ENCODE measurements around the gene C2orf68.
A peak's percentile ranks its signal among the peaks of the same experiment; 100 is the strongest.

Gene C2orf68

GRCh38 chr2:85650456-85650855, 38.6 kb upstream of the C2orf68 start:
- Histone ChIP-seq H3K9me3 (replicated peaks; ENCODE audit: low read length) (no peaks in the 10 kb centered on the region), H3K4me3 (ENCODE audit: low read length) (no peak overlapping the region), H3K4me2 (ENCODE audit: low read length) (no peak overlapping the region), H3K4me1 (ENCODE audit: control insufficient read depth, insufficient read depth, low read length) (peaks cover 39% of the 10 kb centered on the region), H3K36me3 (ENCODE audit: insufficient read depth, low read length) (peaks cover 51% of the 10 kb centered on the region), H3K27me3 (ENCODE audit: control insufficient read depth, insufficient read depth, low read length) (no peaks in the 10 kb centered on the region), H3K9ac (ENCODE audit: low read depth, low read length) (no peak overlapping the region)

- Histone ChIP-seq H3K36me3 (ENCODE audit: insufficient read depth, low read length) (peaks cover 60% of the 10 kb centered on the region), H3K4me3 (ENCODE audit: low read length) (peak overlapping the region; percentile 32), H3K4me2 (ENCODE audit: low read length) (peak overlapping the region; percentile 65), H3K27me3 (ENCODE audit: control insufficient read depth, insufficient read depth, low read length) (no peaks in the 10 kb centered on the region), H3K9me3 (replicated peaks; ENCODE audit: low read length) (no peaks in the 10 kb centered on the region), H3K4me1 (ENCODE audit: control insufficient read depth, insufficient read depth, low read length) (peaks cover 38% of the 10 kb centered on the region), H3K9ac (ENCODE audit: low read depth, low read length) (peak overlapping the region; percentile 61)
These were observed 37.6 kb upstream of the C2orf68 start for GRCh38 chr2:85649201-85650190.

DNA sequence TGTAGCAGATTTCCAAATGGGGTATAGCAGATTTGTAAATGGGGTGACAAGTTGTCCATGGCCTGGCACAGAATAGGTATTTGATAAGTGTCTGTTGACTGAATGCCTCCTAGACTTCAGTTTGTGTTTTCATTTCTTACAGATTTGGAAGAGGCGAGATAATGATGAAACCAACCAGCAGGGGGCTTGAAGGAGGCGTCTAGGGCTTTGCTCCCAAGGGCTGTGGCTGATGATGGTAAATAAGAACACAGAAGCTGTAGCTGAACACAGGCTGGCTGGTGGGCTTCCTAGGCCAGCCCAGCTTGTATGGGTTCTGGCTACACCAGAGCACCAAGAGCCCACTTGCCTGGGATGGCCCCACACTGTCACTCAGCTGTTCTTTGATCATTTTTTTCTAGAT, 36.8 kb upstream of the C2orf68 start:
- no peak overlapping the region for H3K4me2 ChIP-seq (ENCODE audit: low read length)
- H3K36me3 ChIP-seq (ENCODE audit: insufficient read depth, low read length), result peaks cover 62% of the 10 kb centered on the region
- no peaks in the 10 kb centered on the region for H3K27me3 ChIP-seq (ENCODE audit: control insufficient read depth, insufficient read depth, low read length)
- no peaks in the 10 kb centered on the region for H3K9me3 ChIP-seq (replicated peaks; ENCODE audit: low read length)
- peak overlapping the region; percentile 61 for H3K9ac ChIP-seq (ENCODE audit: low read depth, low read length)
- no peak overlapping the region for H3K4me3 ChIP-seq (ENCODE audit: low read length)
- H3K4me1 ChIP-seq (ENCODE audit: control insufficient read depth, insufficient read depth, low read length), result peaks cover 38% of the 10 kb centered on the region

GRCh38 chr2:85647823-85648526, 36.1 kb upstream of the C2orf68 start:
- Histone ChIP-seq H3K9me3 (replicated peaks; ENCODE audit: low read length) (no peaks in the 10 kb centered on the region), H3K27me3 (ENCODE audit: control insufficient read depth, insufficient read depth, low read length) (no peaks in the 10 kb centered on the region), H3K4me1 (ENCODE audit: control insufficient read depth, insufficient read depth, low read length) (peaks cover 33% of the 10 kb centered on the region), H3K9ac (ENCODE audit: low read depth, low read length) (no peak overlapping the region), H3K4me2 (ENCODE audit: low read length) (no peak overlapping the region), H3K36me3 (ENCODE audit: insufficient read depth, low read length) (peaks cover 66% of the 10 kb centered on the region), H3K4me3 (ENCODE audit: low read length) (no peak overlapping the region)

GRCh38 chr2:85646166-85646565, 34.3 kb upstream of the C2orf68 start:
- H3K36me3 ChIP-seq (ENCODE audit: insufficient read depth, low read length), result peaks cover 80% of the 10 kb centered on the region
- H3K9ac ChIP-seq (ENCODE audit: low read depth, low read length), result no peak overlapping the region
- H3K27me3 ChIP-seq (ENCODE audit: control insufficient read depth, insufficient read depth, low read length), result no peaks in the 10 kb centered on the region
- H3K9me3 ChIP-seq (replicated peaks; ENCODE audit: low read length), result no peaks in the 10 kb centered on the region
- H3K4me3 ChIP-seq (ENCODE audit: low read length), result no peak overlapping the region
- peaks cover 22% of the 10 kb centered on the region for H3K4me1 ChIP-seq (ENCODE audit: control insufficient read depth, insufficient read depth, low read length)
- no peak overlapping the region for H3K4me2 ChIP-seq (ENCODE audit: low read length)

DNA sequence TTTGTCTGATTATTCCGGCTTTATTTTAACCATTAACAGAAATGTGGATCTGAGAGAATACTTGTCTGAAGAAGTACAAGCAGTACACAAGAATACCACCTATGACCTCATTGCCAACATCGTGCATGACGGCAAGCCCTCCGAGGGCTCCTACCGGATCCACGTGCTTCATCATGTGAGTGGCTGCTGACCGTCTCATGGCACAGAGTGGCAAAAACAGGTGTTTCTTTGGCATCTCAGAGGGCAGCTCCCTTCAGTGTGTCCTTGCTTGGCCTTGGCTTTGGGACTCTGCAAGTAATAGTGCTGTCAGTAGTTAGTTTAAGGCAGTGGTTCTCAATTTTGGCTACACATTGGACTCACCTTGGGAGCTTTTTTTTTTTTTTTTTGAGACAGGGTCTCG, 33.0 kb upstream of the C2orf68 start:
- no peaks in the 10 kb centered on the region for H3K9me3 ChIP-seq (replicated peaks; ENCODE audit: low read length)
- H3K4me1 ChIP-seq (ENCODE audit: control insufficient read depth, insufficient read depth, low read length), result peaks cover 18% of the 10 kb centered on the region
- H3K4me2 ChIP-seq (ENCODE audit: low read length), result no peak overlapping the region
- H3K36me3 ChIP-seq (ENCODE audit: insufficient read depth, low read length), result peaks cover 80% of the 10 kb centered on the region
- no peak overlapping the region for H3K4me3 ChIP-seq (ENCODE audit: low read length)
- no peak overlapping the region for H3K9ac ChIP-seq (ENCODE audit: low read depth, low read length)
- no peaks in the 10 kb centered on the region for H3K27me3 ChIP-seq (ENCODE audit: control insufficient read depth, insufficient read depth, low read length)

DNA sequence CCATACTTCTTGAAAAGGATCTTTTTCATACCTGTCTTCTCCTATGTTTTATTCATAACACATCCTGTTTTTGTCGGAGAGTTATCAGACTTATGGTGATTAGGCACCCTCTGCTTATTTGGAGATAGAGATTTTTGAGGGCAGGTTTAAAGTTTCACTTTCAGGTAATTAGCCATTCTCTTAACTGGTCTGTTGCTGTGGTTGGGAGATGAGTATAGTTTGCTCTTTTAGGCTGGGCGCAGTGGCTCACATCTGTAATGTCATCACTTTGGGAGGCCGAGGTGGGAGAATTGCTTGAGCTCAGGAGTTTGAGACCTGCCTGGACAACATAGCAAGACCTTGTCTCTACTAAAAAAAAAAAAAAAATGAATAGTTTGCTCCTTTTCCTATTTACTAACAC, 30.9 kb upstream of the C2orf68 start:
- H3K36me3 ChIP-seq (ENCODE audit: insufficient read depth, low read length), result peaks cover 77% of the 10 kb centered on the region
- H3K27me3 ChIP-seq (ENCODE audit: control insufficient read depth, insufficient read depth, low read length), result no peaks in the 10 kb centered on the region
- no peaks in the 10 kb centered on the region for H3K4me1 ChIP-seq (ENCODE audit: control insufficient read depth, insufficient read depth, low read length)
- H3K9ac ChIP-seq (ENCODE audit: low read depth, low read length), result no peak overlapping the region
- H3K4me2 ChIP-seq (ENCODE audit: low read length), result no peak overlapping the region
- H3K4me3 ChIP-seq (ENCODE audit: low read length), result no peak overlapping the region
- no peaks in the 10 kb centered on the region for H3K9me3 ChIP-seq (replicated peaks; ENCODE audit: low read length)

DNA sequence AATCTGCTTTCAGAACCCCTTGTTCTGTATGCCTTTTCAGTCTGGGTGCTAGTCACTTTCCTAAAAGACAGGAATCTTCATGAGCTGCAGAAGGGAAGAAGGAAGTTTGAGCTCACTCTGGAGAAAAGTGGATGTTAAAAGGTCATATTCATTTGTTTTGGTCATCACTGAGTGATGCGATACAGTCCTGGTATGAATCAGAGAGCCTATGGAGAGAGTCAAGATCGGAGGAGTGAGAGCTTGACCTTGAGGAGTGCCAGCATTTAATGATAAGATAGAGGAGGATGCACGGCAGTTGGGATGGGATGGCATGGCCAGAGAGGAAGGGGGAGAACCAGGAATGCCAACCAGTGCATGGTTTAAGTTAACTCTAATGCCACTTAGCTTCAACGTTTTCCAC, 23.8 kb upstream of the C2orf68 start:
- peaks cover 64% of the 10 kb centered on the region for H3K36me3 ChIP-seq (ENCODE audit: insufficient read depth, low read length)
- H3K9me3 ChIP-seq (replicated peaks; ENCODE audit: low read length), result no peaks in the 10 kb centered on the region
- no peak overlapping the region for H3K4me2 ChIP-seq (ENCODE audit: low read length)
- no peaks in the 10 kb centered on the region for H3K27me3 ChIP-seq (ENCODE audit: control insufficient read depth, insufficient read depth, low read length)
- H3K9ac ChIP-seq (ENCODE audit: low read depth, low read length), result no peak overlapping the region
- no peaks in the 10 kb centered on the region for H3K4me1 ChIP-seq (ENCODE audit: control insufficient read depth, insufficient read depth, low read length)
- no peak overlapping the region for H3K4me3 ChIP-seq (ENCODE audit: low read length)

GRCh38 chr2:85635011-85635410, 23.1 kb upstream of the C2orf68 start:
- no peak overlapping the region for H3K4me3 ChIP-seq (ENCODE audit: low read length)
- no peaks in the 10 kb centered on the region for H3K27me3 ChIP-seq (ENCODE audit: control insufficient read depth, insufficient read depth, low read length)
- no peak overlapping the region for H3K4me2 ChIP-seq (ENCODE audit: low read length)
- no peaks in the 10 kb centered on the region for H3K4me1 ChIP-seq (ENCODE audit: control insufficient read depth, insufficient read depth, low read length)
- no peaks in the 10 kb centered on the region for H3K9me3 ChIP-seq (replicated peaks; ENCODE audit: low read length)
- no peak overlapping the region for H3K9ac ChIP-seq (ENCODE audit: low read depth, low read length)
- H3K36me3 ChIP-seq (ENCODE audit: insufficient read depth, low read length), result peaks cover 68% of the 10 kb centered on the region

GRCh38 chr2:85631316-85631715, 19.4 kb upstream of the C2orf68 start:
- Histone ChIP-seq H3K9me3 (replicated peaks; ENCODE audit: low read length) (no peaks in the 10 kb centered on the region), H3K27me3 (ENCODE audit: control insufficient read depth, insufficient read depth, low read length) (no peaks in the 10 kb centered on the region), H3K4me1 (ENCODE audit: control insufficient read depth, insufficient read depth, low read length) (no peaks in the 10 kb centered on the region), H3K9ac (ENCODE audit: low read depth, low read length) (no peak overlapping the region), H3K4me3 (ENCODE audit: low read length) (no peak overlapping the region), H3K4me2 (ENCODE audit: low read length) (no peak overlapping the region), H3K36me3 (ENCODE audit: insufficient read depth, low read length) (peaks cover 63% of the 10 kb centered on the region)

DNA sequence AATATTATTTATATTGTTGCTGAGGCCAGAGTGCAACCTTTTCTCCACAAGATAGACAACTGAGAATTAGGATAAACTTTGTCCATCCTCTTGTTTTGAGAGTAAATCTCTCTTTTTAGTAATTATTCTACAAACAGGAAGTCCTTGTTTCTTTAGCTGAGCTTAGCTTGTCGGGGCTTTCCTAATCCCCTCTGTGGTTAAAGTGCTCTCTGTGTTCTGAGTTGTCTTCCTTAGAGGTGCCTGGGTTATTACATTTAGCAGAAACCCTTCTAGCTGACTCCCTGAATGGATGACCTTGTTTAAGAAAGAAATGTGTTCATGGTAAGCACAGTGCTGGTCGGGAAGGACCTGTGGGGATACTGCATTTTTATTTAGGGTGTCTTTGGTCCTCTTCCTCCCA, 16.8 kb upstream of the C2orf68 start:
- H3K4me3 ChIP-seq (ENCODE audit: low read length), result no peak overlapping the region
- H3K9ac ChIP-seq (ENCODE audit: low read depth, low read length), result no peak overlapping the region
- no peak overlapping the region for H3K4me2 ChIP-seq (ENCODE audit: low read length)
- H3K27me3 ChIP-seq (ENCODE audit: control insufficient read depth, insufficient read depth, low read length), result no peaks in the 10 kb centered on the region
- no peaks in the 10 kb centered on the region for H3K9me3 ChIP-seq (replicated peaks; ENCODE audit: low read length)
- no peaks in the 10 kb centered on the region for H3K4me1 ChIP-seq (ENCODE audit: control insufficient read depth, insufficient read depth, low read length)
- H3K36me3 ChIP-seq (ENCODE audit: insufficient read depth, low read length), result peaks cover 69% of the 10 kb centered on the region
